Breast epithelium (tissue), 4 donors: ENCODE data around the gene CPM. TPM values are rescaled to one million over a fixed set of nuclear protein-coding genes. Genes with fewer than 3 reads are reported as not detected.
"Not testable (repeated sequence)": the region's sequence is repeated elsewhere in the genome, so short reads cannot be mapped to it uniquely, and the experiment has no call there.

ENCODE experiments used
- DNase-seq, 2 donors: peaks; one replicate each; pipeline ENCODE4 v3.0.0-alpha.2; 2019; ENCODE audit warnings: low spot score in 2 of 2
- H3K27ac ChIP-seq, 2 donors: fragments of 200-600 bp; sonication (generic) in 1 of 2; one replicate each; pipeline ENCODE4 v1.5.1; 2016 to 2019; ENCODE audit warnings: mild to moderate bottlenecking in 1 of 2
- H3K27me3 ChIP-seq, 2 donors: fragments of 200-600 bp; sonication (generic) in 1 of 2; one replicate each; pipeline versions ENCODE4 v1.5.1 to v1.6.0; 2017 to 2019; ENCODE audit warnings: control low read depth in 1 of 2, mild to moderate bottlenecking in 1 of 2
- H3K36me3 ChIP-seq: fragments of 200-600 bp; one replicate; pipeline ENCODE4 v1.5.1; 2019
- H3K4me1 ChIP-seq, 2 donors: fragments of 200-600 bp; sonication (generic); one replicate each; pipeline ENCODE4 v1.5.1; 2016 to 2019; ENCODE audit warnings: control low read depth in 1 of 2
- H3K4me3 ChIP-seq, 3 donors: fragments of 200-600 bp; sonication (generic); 1 replicate in 2 of 3; 2 replicates in 1 of 3; pipeline ENCODE4 v1.5.1; 2016 to 2019; ENCODE audit warnings: mild to moderate bottlenecking in 3 of 3, moderate library complexity in 2 of 3
- H3K9me3 ChIP-seq, 2 donors: fragments of 200-600 bp; sonication (generic) in 1 of 2; one replicate each; pipeline ENCODE4 v1.5.1; 2016 to 2019; ENCODE audit warnings: control low read depth in 1 of 2
- POLR2A ChIP-seq: fragments of 450-650 bp; IDR thresholded peaks from one replicate; pipeline ENCODE4 v1.6.1; 2016; ENCODE audit warnings: antibody characterized with exemption, mild to moderate bottlenecking, moderate library complexity
- POLR2AphosphoS5 ChIP-seq, 3 donors: sonication (generic); formaldehyde crosslinking; IDR thresholded peaks; one replicate each; pipeline ENCODE4 v1.6.1; 2017; ENCODE audit warnings: antibody characterized with exemption in 3 of 3
- intact Hi-C: fragments of 100-400 bp; cut with DNase I; formaldehyde crosslinking; loops from one replicate; pipeline ENCODE4 v1.15.1; 2023; ENCODE audit warnings: low total_unique reads
- total RNA-seq, 3 donors: library from RNA; depleted of rRNA; stranded (reverse); fragments of >200 nt; gene quantifications; one replicate each; pipeline ENCODE4 v1.1.0, GENCODE V29; 2016
- TF ChIP-seq, protein P1 (sequence below), 3 donors: fragments of 450-650 bp; IDR thresholded peaks; one replicate each; pipeline ENCODE4 v1.5.1; 2016 to 2017; ENCODE audit warnings: antibody characterized with exemption in 3 of 3, mild to moderate bottlenecking in 3 of 3, moderate library complexity in 3 of 3

Gene CPM
- total RNA-seq, 3 donors from 2014 or later, result 63.4 to 1,281 (median 78.3) TPM

DNA sequence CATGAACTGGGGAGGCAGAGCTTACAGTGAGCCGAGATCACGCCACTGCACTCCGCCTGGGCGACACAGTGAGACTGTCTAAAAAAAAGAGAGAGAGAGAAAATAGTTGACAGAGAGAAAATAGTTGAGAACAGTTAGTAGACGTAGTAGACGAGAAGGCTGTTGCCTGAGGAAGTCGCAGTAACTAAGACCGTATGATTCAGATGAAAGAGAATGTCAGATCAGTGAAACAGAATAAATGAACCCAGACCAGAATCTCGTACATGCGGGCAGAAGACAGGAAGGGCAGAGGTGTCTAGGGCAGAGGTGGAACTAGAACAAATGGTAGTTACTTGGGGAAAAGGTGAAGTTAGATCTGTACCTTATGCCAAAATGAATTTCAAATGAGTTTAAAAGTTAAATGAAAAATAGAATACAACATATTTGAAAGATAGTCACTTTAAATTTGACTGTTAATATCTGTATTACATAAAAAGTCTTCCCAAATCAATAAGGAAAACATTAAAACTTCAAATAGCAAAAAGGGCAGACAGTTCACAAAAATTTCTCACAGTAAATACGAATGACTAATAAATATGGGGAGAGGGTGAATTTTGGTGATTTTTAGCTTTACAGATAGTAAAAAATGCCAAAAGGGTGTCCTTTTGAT, 107.3 kb downstream of the CPM start:
- TF ChIP-seq POLR2AphosphoS5 (IDR thresholded peaks at IDR 0.05) (no peak), POLR2A (no peak)
- TF ChIP-seq, protein P1, sequence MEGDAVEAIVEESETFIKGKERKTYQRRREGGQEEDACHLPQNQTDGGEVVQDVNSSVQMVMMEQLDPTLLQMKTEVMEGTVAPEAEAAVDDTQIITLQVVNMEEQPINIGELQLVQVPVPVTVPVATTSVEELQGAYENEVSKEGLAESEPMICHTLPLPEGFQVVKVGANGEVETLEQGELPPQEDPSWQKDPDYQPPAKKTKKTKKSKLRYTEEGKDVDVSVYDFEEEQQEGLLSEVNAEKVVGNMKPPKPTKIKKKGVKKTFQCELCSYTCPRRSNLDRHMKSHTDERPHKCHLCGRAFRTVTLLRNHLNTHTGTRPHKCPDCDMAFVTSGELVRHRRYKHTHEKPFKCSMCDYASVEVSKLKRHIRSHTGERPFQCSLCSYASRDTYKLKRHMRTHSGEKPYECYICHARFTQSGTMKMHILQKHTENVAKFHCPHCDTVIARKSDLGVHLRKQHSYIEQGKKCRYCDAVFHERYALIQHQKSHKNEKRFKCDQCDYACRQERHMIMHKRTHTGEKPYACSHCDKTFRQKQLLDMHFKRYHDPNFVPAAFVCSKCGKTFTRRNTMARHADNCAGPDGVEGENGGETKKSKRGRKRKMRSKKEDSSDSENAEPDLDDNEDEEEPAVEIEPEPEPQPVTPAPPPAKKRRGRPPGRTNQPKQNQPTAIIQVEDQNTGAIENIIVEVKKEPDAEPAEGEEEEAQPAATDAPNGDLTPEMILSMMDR (IDR thresholded peaks at IDR 0.05), result no peak
- intact Hi-C loops, result no loop called here
- H3K27ac ChIP-seq, result no peak overlapping the region
- H3K4me3 ChIP-seq, result no peak overlapping the region
- H3K9me3 ChIP-seq, result no peaks in the 10 kb centered on the region
- no peak for DNase-seq
- no peaks in the 10 kb centered on the region for H3K4me1 ChIP-seq
- no peaks in the 10 kb centered on the region for H3K36me3 ChIP-seq
- no peaks in the 10 kb centered on the region for H3K27me3 ChIP-seq

DNA sequence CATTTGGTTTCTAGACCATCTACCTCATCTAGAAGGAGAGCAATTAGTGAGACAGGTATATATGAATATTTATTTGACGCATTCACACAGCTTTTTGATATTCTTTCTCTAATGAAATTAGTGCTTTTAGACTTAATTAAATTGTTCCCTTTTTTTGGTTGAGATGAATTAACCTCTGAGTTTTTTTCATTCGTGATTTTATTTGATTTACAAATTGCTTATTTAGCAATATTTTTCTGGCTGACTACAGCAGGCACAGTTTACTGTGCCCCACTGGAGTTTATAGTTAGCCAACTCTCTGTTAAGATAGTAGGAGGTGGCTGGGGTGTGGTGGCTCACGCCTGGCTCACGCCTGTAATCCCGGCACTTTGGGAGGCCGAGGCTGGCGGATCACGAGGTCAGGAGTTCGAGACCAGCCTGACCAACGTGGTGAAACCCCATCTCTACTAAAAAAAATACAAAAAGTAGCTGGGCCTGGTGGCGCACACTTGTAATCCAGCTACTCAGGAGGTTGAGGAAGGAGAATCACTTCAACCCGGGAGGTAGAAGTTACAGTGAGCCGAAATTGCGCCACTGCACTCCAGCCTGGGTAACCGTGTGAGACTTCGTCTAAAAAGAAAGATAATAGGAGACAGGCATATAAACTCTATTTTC, 108.2 kb downstream of the CPM start:
- DNase-seq, result no peak
- no peak overlapping the region for H3K27ac ChIP-seq
- TF ChIP-seq, protein P1 (IDR thresholded peaks at IDR 0.05), result no peak
- no peak for TF ChIP-seq POLR2A
- no peak for TF ChIP-seq POLR2AphosphoS5 (IDR thresholded peaks at IDR 0.05)
- no peaks in the 10 kb centered on the region for H3K4me1 ChIP-seq
- H3K4me3 ChIP-seq, result no peak overlapping the region
- H3K27me3 ChIP-seq, result no peaks in the 10 kb centered on the region
- no peaks in the 10 kb centered on the region for H3K36me3 ChIP-seq
- no peaks in the 10 kb centered on the region for H3K9me3 ChIP-seq
- intact Hi-C loops, result no loop called here

DNA sequence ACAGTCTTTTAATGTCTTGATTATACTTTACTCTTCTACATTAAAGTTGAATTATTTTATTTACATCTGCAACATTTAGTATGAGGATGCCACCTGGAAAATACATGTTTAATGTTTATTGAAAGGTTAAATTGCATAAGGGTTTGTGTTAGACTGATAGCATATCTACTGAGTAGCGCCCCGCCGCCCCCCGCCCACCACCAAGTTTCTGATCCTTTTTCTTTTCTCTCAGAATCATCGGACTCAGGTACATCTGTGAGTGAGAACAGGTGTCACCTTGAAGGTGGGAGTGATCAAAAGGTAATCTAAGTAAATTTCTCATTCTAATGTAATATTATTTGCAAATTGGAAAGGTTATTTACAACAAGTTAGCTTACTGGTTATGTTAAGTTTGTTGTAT, 108.8 kb downstream of the CPM start:
- H3K4me1 ChIP-seq, result no peaks in the 10 kb centered on the region
- no peak for DNase-seq
- intact Hi-C loops, result no loop called here
- TF ChIP-seq POLR2AphosphoS5 (IDR thresholded peaks at IDR 0.05) (no peak), POLR2A (no peak)
- TF ChIP-seq, protein P1 (IDR thresholded peaks at IDR 0.05), result no peak
- no peaks in the 10 kb centered on the region for H3K27me3 ChIP-seq
- no peaks in the 10 kb centered on the region for H3K36me3 ChIP-seq
- no peaks in the 10 kb centered on the region for H3K9me3 ChIP-seq
- no peak overlapping the region for H3K27ac ChIP-seq
- H3K4me3 ChIP-seq, result no peak overlapping the region

DNA sequence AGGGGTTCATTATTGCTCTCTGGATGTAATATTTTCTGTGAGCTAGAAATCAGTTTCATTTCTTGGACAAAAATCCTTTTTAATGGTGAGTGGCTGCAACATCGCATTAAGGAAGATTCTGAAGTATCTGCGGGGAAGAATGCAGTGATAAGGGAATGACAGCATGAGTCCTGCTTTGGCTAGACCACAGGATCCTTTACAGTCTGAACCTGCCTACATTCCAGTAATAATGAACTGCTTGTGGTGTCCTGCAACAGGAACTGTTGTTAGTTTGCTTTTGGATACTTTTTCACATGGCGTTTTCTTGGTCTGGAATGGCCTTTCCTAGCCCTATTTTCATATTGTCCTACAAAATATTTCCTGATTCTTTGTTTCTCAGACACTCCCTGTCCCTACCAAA, 109.3 kb downstream of the CPM start:
- Histone ChIP-seq H3K36me3 (no peaks in the 10 kb centered on the region), H3K4me3 (no peak overlapping the region), H3K27me3 (no peaks in the 10 kb centered on the region), H3K27ac (no peak overlapping the region), H3K4me1 (no peaks in the 10 kb centered on the region), H3K9me3 (no peaks in the 10 kb centered on the region)
- no peak for DNase-seq
- TF ChIP-seq POLR2AphosphoS5 (IDR thresholded peaks at IDR 0.05) (no peak), POLR2A (no peak)
- TF ChIP-seq, protein P1 (IDR thresholded peaks at IDR 0.05), result no peak
- intact Hi-C loops, result no loop called here

DNA sequence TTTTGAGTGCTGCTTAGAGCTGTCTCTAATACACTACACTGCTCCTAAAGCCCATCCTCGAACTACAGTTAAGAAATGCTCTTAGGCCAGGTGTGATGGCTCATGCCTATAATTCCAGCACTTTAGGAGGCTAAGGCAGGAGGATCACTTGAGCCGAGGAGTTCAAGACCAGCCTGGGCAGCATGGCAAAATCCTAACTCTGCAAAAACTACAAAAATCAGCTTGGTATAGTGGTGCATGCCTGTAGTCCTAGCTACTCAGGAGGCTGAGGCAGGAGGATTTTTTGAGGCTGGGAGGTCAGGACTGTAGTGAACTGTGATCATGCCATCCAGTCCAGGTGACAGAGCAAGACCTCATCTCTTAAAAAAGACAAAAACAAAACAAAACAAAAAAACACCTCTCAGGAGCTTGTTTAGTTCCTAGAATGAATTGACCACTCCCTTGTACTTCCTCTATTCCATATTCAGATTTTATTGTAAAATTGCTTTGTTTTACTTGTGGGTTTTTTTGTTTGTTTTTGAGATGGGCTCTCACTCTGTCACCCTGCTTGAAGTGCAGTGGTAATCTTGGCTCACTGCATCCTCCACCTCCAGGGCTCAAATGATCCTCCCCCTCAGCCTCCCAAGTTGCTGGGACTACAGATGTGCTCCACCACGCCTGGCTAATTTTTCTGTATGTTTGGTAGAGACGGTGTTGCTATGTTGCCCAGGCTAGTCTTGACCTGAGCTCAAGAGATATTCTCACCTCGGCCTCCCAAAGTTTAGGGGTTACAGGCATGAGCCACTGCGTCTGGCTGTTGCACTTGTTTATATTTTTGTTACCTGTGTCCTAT, 111.4 kb downstream of the CPM start:
- H3K36me3 ChIP-seq, result no peaks in the 10 kb centered on the region

DNA sequence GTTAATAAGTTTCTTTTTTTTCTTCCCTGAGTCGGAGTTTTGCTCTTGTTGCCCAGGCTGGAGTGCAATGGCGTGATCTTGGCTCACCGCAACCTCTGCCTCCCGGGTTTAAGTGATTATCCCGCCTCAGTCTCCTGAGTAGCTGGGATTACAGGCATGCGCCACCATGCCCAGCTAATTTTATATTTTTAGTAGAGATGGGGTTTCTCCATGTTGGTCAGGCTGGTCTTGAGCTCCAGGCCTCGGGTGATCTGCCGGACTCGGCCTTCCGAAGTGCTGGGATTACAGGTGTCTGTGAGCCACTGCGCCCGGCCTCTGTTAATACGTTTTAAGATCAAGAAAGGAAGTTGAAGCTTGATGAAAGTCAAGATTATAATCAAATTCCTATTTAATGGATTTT, 113.5 kb downstream of the CPM start:
- DNase-seq, H3K36me3 ChIP-seq, H3K27ac ChIP-seq, H3K4me3 ChIP-seq, H3K27me3 ChIP-seq, H3K4me1 ChIP-seq, intact Hi-C loops, H3K9me3 ChIP-seq: not testable (repeated sequence)

More for the DNA sequence above, 111.4 kb downstream of the CPM start:
- no peaks in the 10 kb centered on the region for H3K27me3 ChIP-seq
- intact Hi-C loops, result no loop called here
- no peak for TF ChIP-seq POLR2AphosphoS5 (IDR thresholded peaks at IDR 0.05)
- TF ChIP-seq, protein P1 (IDR thresholded peaks at IDR 0.05), result no peak
- no peak for TF ChIP-seq POLR2A
- no peak overlapping the region for H3K27ac ChIP-seq
- H3K4me1 ChIP-seq, result no peaks in the 10 kb centered on the region
- no peak for DNase-seq
- H3K4me3 ChIP-seq, result no peak overlapping the region
- H3K9me3 ChIP-seq, result no peaks in the 10 kb centered on the region
